ENCODE measurements around the gene CACNA1A.

CACNA1A gene

GRCh38 chr19:13291913-13292312 lies 214.4 kb downstream of the CACNA1A start:
- no peak overlapping the region for H3K4me3 ChIP-seq (ENCODE audit: low read depth, low read length)
- DNase-seq (ENCODE audit: low read depth): no peak

- H3K4me3 ChIP-seq (ENCODE audit: low read depth, low read length): no peak overlapping the region
- DNase-seq (ENCODE audit: low read depth): no peak
Measured at GRCh38 chr19:13290741-13291140, 215.5 kb downstream of the CACNA1A start.

GRCh38 chr19:13289295-13289694 lies 217.0 kb downstream of the CACNA1A start:
- H3K4me3 ChIP-seq (ENCODE audit: low read depth, low read length): no peak overlapping the region
- DNase-seq (ENCODE audit: low read depth): no peak

GRCh38 chr19:13286195-13286985 lies 219.9 kb downstream of the CACNA1A start:
- no peak for DNase-seq (ENCODE audit: low read depth)
- H3K4me3 ChIP-seq (ENCODE audit: low read depth, low read length): no peak overlapping the region

- H3K4me3 ChIP-seq (ENCODE audit: low read depth, low read length): no peak overlapping the region
- DNase-seq (ENCODE audit: low read depth): no peak
Measured at GRCh38 chr19:13284929-13285928, 221.1 kb downstream of the CACNA1A start.

- DNase-seq (ENCODE audit: low read depth): no peak
- H3K4me3 ChIP-seq (ENCODE audit: low read depth, low read length): no peak overlapping the region
Measured at GRCh38 chr19:13283871-13284270, 222.4 kb downstream of the CACNA1A start.

- DNase-seq (ENCODE audit: low read depth): no peak
Measured at GRCh38 chr19:13282486-13283065, 223.7 kb downstream of the CACNA1A start.

GRCh38 chr19:13281567-13282291 lies 224.6 kb downstream of the CACNA1A start:
- H3K4me3 ChIP-seq (ENCODE audit: low read depth, low read length): no peak overlapping the region
- peak; percentile 8 for DNase-seq (ENCODE audit: low read depth)

More at GRCh38 chr19:13282486-13283065, 223.7 kb downstream of the CACNA1A start:
- no peak overlapping the region for H3K4me3 ChIP-seq (ENCODE audit: low read depth, low read length)

- H3K4me3 ChIP-seq (ENCODE audit: low read depth, low read length): no peak overlapping the region
- DNase-seq (ENCODE audit: low read depth): peak; percentile 16
Measured at GRCh38 chr19:13277104-13277809, 229.0 kb downstream of the CACNA1A start.

GRCh38 chr19:13275016-13275722 lies 231.1 kb downstream of the CACNA1A start:
- no peak overlapping the region for H3K4me3 ChIP-seq (ENCODE audit: low read depth, low read length)
- no peak for DNase-seq (ENCODE audit: low read depth)

GRCh38 chr19:13270514-13271105 lies 235.7 kb downstream of the CACNA1A start:
- no peak for DNase-seq (ENCODE audit: low read depth)
- H3K4me3 ChIP-seq (ENCODE audit: low read depth, low read length): no peak overlapping the region

- H3K4me3 ChIP-seq (ENCODE audit: low read depth, low read length): no peak overlapping the region
- no peak for DNase-seq (ENCODE audit: low read depth)
Measured at GRCh38 chr19:13269348-13269747, 236.9 kb downstream of the CACNA1A start.

- no peak overlapping the region for H3K4me3 ChIP-seq (ENCODE audit: low read depth, low read length)
- no peak for DNase-seq (ENCODE audit: low read depth)
Measured at GRCh38 chr19:13267889-13268288, 238.4 kb downstream of the CACNA1A start.

- H3K4me3 ChIP-seq (ENCODE audit: low read depth, low read length): no peak overlapping the region
- no peak for DNase-seq (ENCODE audit: low read depth)
Measured at GRCh38 chr19:13267131-13267530, 239.1 kb downstream of the CACNA1A start.

- DNase-seq (ENCODE audit: low read depth): peak; percentile 9
- no peak overlapping the region for H3K4me3 ChIP-seq (ENCODE audit: low read depth, low read length)
Measured at GRCh38 chr19:13262450-13262849, 243.8 kb downstream of the CACNA1A start.

- peak; percentile 51 for DNase-seq (ENCODE audit: low read depth)
- H3K4me3 ChIP-seq (ENCODE audit: low read depth, low read length): no peak overlapping the region
Measured at GRCh38 chr19:13260883-13261653, 245.2 kb downstream of the CACNA1A start.

- no peak for DNase-seq (ENCODE audit: low read depth)
- no peak overlapping the region for H3K4me3 ChIP-seq (ENCODE audit: low read depth, low read length)
Measured at GRCh38 chr19:13256918-13257317, 249.4 kb downstream of the CACNA1A start.
